K562 (cell line): Measurements from ENCODE around the gene RERE. TPM values are rescaled to one million over a fixed set of nuclear protein-coding genes. Genes with fewer than 3 reads are reported as not detected.

Source experiments
- ELF2 ChIP-seq: fragments of 250-450 bp; sonication (Bioruptor Pico); IDR thresholded peaks from 2 replicates; pipeline ENCODE4 v1.5.0; 2021; ENCODE audit warnings: mild to moderate bottlenecking
- FOXA3 ChIP-seq, 2 experiments: fragments of 450-650 bp in 1 of 2; sonication (generic) in 1 of 2; formaldehyde crosslinking; IDR thresholded peaks in 1 of 2; conservative IDR thresholded peaks in 1 of 2; 2 replicates each; pipeline versions ENCODE4 v1.4.0 to v1.8.0; 2020 to 2022; ENCODE audit warnings: mild to moderate bottlenecking in 2 of 2, missing genetic modification reagents in 1 of 2
- HMG20B ChIP-seq: fragments of 250-450 bp; sonication (Bioruptor Pico); IDR thresholded peaks from 2 replicates; pipeline ENCODE4 v1.5.0; 2021; ENCODE audit warnings: mild to moderate bottlenecking
- KLF10 ChIP-seq: fragments of 250-450 bp; sonication (Bioruptor Pico); IDR thresholded peaks from 2 replicates; pipeline ENCODE4 v1.6.1; 2021; ENCODE audit warnings: matching md5 sums
- KLF6 ChIP-seq: fragments of 250-450 bp; sonication (Bioruptor Pico); IDR thresholded peaks from 2 replicates; pipeline ENCODE4 v1.4.0; 2020; ENCODE audit warnings: mild to moderate bottlenecking, moderate library complexity, borderline replicate concordance
- NEUROD1 ChIP-seq: fragments of 150-350 bp; IDR thresholded peaks from 2 replicates; pipeline ENCODE4 v1.6.1; 2014; ENCODE audit warnings: borderline replicate concordance, low read length, low read depth; ENCODE audit not compliant: partially characterized antibody
- NFYB ChIP-seq: IDR thresholded peaks from 2 replicates; pipeline ENCODE4 v1.6.1; 2011; ENCODE audit warnings: mild to moderate bottlenecking, moderate library complexity; ENCODE audit not compliant: insufficient read length; ENCODE audit errors: extremely low read depth
- NR4A1 ChIP-seq, 2 experiments: fragments of 250-450 bp in 1 of 2; fragments of 450-650 bp in 1 of 2; sonication (Bioruptor Pico) in 1 of 2; IDR thresholded peaks; 2 replicates each; pipeline versions ENCODE4 v1.4.0 to v1.6.1; 2016 to 2020; ENCODE audit warnings: mild to moderate bottlenecking in 2 of 2, missing compliant biosample characterization in 1 of 2, missing genetic modification characterization in 1 of 2, moderate library complexity in 1 of 2
- PHF8 ChIP-seq: fragments of 200-600 bp; sonication (generic); IDR thresholded peaks from 2 replicates; pipeline ENCODE4 v1.6.1; 2012; ENCODE audit warnings: mixed run types, mild to moderate bottlenecking, inconsistent platforms, low read length, moderate library complexity, borderline replicate concordance
- PHTF2 ChIP-seq: fragments of 250-450 bp; sonication (Bioruptor Pico); IDR thresholded peaks from 2 replicates; pipeline ENCODE4 v1.5.0; 2021; ENCODE audit warnings: mild to moderate bottlenecking
- RBM39 ChIP-seq: fragments of 200-400 bp; formaldehyde crosslinking; optimal IDR thresholded peaks from 2 replicates; pipeline ENCODE3; 2018; ENCODE audit warnings: low read depth, low read length
- RCOR1 ChIP-seq, 2 experiments: IDR thresholded peaks; 2 replicates each; pipeline ENCODE4 v1.6.1; 2012; ENCODE audit warnings: low read depth in 2 of 2, low read length in 2 of 2, borderline replicate concordance in 1 of 2, improper control_type of control experiment in 1 of 2
- SAFB2 ChIP-seq: fragments of 200-400 bp; formaldehyde crosslinking; IDR thresholded peaks from 2 replicates; pipeline ENCODE4 v1.6.1; 2018; ENCODE audit warnings: borderline replicate concordance, low read length, low read depth, moderate library complexity; ENCODE audit not compliant: severe bottlenecking
- TAL1 ChIP-seq: fragments of 450-650 bp; IDR thresholded peaks from 2 replicates; pipeline ENCODE4 v1.6.1; 2016; ENCODE audit warnings: mild to moderate bottlenecking
- ZNF232 ChIP-seq: sonication (generic); formaldehyde crosslinking; IDR thresholded peaks from 2 replicates; pipeline ENCODE4 v1.8.0; 2022; ENCODE audit warnings: mild to moderate bottlenecking, missing genetic modification reagents
- ZNF41 ChIP-seq: fragments of 250-450 bp; sonication (Bioruptor Pico); conservative IDR thresholded peaks from 2 replicates; pipeline ENCODE4 v1.4.0; 2020; ENCODE audit warnings: mild to moderate bottlenecking
- polyA plus RNA-seq, 8 experiments: library from polyadenylated mRNA; depleted of rRNA in 4 of 8; stranded (reverse) in 5 of 8; unstranded in 3 of 8; fragments of >200 nt; fragmentation: Nextera tagmentation in 2 of 8; fragmentation: Illumina TruSeq in 1 of 8; extraction: Ambion mirVana in 2 of 8; extraction: Trizol in 1 of 8; gene quantifications; 2 replicates each; pipeline versions ENCODE4 v1.2.1 to v1.2.3, GENCODE V29; 2011 to 2014; ENCODE audit warnings: inconsistent platforms in 1 of 8, missing spikeins in 1 of 8
- total RNA-seq, 7 experiments: library from RNA; depleted of rRNA in 6 of 7; stranded (reverse); fragments of >200 nt in 6 of 7; fragmentation: Illumina TruSeq in 2 of 7; extraction: Trizol in 2 of 7; gene quantifications; 2 replicates each; pipeline versions ENCODE4 v1.2.1 to v1.2.3, GENCODE V29; 2011 to 2021; ENCODE audit warnings: low replicate concordance in 1 of 7
- TF ChIP-seq, protein P1 (sequence below): fragments of 450-650 bp; IDR thresholded peaks from 2 replicates; pipeline ENCODE4 v1.6.1; 2016; ENCODE audit warnings: missing biosample characterization, missing genetic modification characterization
- TF ChIP-seq, protein P2 (sequence below): fragments of 450-650 bp; IDR thresholded peaks from 2 replicates; pipeline ENCODE4 v1.6.1; 2016; ENCODE audit warnings: mild to moderate bottlenecking
- TF ChIP-seq, protein P3 (sequence below): fragments of 450-650 bp; formaldehyde crosslinking; IDR thresholded peaks from 2 replicates; pipeline ENCODE4 v1.4.0; 2020; ENCODE audit warnings: mild to moderate bottlenecking, moderate library complexity
- TF ChIP-seq, protein P4 (sequence below): fragments of 450-650 bp; IDR thresholded peaks from 2 replicates; pipeline ENCODE4 v1.6.1; 2016; ENCODE audit warnings: borderline replicate concordance

Gene RERE
- total and polyA plus RNA-seq, 9 of the 15 experiments (the other 6 are each of a cell fraction or from before 2014, with no cell fraction given): 3.0 to 51.5 (median 13.4) TPM

DNA sequence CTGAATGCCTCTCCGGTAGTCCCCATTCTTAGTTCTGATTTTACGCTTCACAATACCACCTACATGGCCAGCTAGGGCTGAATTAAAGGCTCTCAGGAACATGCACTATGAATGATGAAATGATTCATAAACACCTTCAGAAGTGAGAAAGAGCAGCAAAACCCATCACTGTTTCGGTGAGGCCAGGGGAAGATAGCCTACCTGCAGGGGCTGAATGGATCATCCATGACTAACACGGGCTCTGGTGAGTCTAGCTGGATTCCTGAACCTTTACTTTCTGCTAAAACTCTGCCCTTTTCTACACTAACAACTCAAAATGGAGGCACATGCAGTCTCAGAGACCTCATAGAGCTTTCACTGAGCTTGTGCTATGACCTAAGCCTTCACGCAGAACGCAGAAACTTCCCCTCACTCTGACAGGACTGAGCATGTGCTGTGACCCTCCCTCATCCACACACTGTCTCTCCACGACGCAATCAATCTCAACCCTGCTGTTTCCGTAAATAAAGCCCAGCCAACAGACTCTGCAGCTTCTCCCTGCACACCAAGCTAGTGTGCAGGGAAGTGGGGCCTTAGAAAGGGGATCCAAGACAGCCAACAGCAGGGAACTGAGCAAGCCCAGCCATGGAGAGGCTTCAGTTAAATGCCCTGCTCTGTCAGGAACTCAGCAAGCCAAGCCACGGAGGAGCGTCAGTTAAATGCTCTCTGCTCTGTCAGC, 291.7 kb downstream of the RERE start (continued):
- TF ChIP-seq KLF6 (CRISPR knock-in tag) (peak; percentile 57; the same call in 1 of the 2 replicates), TAL1 (no peak; the same call in 1 of the 2 replicates), FOXA3 (CRISPR knock-in tag; conservative IDR thresholded peaks at IDR 0.05 in 1 of 2, IDR thresholded peaks at IDR 0.05 in 1 of 2) (peak; percentile 66 to 70; a peak in 3 of 4 replicates), NEUROD1 (peak; percentile 96), ZNF41 (CRISPR knock-in tag) (no peak), NR4A1 (CRISPR knock-in tag; IDR thresholded peaks at IDR 0.05) (no peak), NR4A1 (tag; IDR thresholded peaks at IDR 0.05) (no peak), ELF2 (CRISPR knock-in tag) (peak; percentile 42; the same call in 1 of the 2 replicates), RCOR1 (IDR thresholded peaks at IDR 0.05; ENCODE audit: borderline replicate concordance in 1 of 2, low read depth in 2 of 2, low read length in 2 of 2) (peak; percentile 85 to 96; a peak in 3 of 4 replicates), KLF10 (CRISPR knock-in tag) (no peak), RBM39 (no peak), NFYB (no peak), ZNF232 (CRISPR knock-in tag) (no peak), HMG20B (CRISPR knock-in tag) (no peak), PHTF2 (CRISPR knock-in tag) (no peak; the same call in 1 of the 2 replicates), PHF8 (peak; percentile 46; the same call in 1 of the 2 replicates), SAFB2 (no peak)
- TF ChIP-seq, protein P1, sequence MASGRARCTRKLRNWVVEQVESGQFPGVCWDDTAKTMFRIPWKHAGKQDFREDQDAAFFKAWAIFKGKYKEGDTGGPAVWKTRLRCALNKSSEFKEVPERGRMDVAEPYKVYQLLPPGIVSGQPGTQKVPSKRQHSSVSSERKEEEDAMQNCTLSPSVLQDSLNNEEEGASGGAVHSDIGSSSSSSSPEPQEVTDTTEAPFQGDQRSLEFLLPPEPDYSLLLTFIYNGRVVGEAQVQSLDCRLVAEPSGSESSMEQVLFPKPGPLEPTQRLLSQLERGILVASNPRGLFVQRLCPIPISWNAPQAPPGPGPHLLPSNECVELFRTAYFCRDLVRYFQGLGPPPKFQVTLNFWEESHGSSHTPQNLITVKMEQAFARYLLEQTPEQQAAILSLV (tag): no peak
- TF ChIP-seq, protein P2, sequence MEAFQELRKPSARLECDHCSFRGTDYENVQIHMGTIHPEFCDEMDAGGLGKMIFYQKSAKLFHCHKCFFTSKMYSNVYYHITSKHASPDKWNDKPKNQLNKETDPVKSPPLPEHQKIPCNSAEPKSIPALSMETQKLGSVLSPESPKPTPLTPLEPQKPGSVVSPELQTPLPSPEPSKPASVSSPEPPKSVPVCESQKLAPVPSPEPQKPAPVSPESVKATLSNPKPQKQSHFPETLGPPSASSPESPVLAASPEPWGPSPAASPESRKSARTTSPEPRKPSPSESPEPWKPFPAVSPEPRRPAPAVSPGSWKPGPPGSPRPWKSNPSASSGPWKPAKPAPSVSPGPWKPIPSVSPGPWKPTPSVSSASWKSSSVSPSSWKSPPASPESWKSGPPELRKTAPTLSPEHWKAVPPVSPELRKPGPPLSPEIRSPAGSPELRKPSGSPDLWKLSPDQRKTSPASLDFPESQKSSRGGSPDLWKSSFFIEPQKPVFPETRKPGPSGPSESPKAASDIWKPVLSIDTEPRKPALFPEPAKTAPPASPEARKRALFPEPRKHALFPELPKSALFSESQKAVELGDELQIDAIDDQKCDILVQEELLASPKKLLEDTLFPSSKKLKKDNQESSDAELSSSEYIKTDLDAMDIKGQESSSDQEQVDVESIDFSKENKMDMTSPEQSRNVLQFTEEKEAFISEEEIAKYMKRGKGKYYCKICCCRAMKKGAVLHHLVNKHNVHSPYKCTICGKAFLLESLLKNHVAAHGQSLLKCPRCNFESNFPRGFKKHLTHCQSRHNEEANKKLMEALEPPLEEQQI: peak; percentile 21; the same call in 1 of the 2 replicates
- TF ChIP-seq, protein P3, sequence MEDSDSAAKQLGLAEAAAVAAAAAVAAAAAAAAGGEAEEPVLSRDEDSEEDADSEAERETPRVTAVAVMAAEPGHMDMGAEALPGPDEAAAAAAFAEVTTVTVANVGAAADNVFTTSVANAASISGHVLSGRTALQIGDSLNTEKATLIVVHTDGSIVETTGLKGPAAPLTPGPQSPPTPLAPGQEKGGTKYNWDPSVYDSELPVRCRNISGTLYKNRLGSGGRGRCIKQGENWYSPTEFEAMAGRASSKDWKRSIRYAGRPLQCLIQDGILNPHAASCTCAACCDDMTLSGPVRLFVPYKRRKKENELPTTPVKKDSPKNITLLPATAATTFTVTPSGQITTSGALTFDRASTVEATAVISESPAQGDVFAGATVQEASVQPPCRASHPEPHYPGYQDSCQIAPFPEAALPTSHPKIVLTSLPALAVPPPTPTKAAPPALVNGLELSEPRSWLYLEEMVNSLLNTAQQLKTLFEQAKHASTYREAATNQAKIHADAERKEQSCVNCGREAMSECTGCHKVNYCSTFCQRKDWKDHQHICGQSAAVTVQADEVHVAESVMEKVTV (CRISPR knock-in tag): no peak
- TF ChIP-seq, protein P4, sequence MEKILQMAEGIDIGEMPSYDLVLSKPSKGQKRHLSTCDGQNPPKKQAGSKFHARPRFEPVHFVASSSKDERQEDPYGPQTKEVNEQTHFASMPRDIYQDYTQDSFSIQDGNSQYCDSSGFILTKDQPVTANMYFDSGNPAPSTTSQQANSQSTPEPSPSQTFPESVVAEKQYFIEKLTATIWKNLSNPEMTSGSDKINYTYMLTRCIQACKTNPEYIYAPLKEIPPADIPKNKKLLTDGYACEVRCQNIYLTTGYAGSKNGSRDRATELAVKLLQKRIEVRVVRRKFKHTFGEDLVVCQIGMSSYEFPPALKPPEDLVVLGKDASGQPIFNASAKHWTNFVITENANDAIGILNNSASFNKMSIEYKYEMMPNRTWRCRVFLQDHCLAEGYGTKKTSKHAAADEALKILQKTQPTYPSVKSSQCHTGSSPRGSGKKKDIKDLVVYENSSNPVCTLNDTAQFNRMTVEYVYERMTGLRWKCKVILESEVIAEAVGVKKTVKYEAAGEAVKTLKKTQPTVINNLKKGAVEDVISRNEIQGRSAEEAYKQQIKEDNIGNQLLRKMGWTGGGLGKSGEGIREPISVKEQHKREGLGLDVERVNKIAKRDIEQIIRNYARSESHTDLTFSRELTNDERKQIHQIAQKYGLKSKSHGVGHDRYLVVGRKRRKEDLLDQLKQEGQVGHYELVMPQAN: peak; percentile 88; the same call in 1 of the 2 replicates
